Measurements from ENCODE around the gene OTOA. TPM values are rescaled to one million over a fixed set of nuclear protein-coding genes. Genes with fewer than 3 reads are reported as not detected.

Gene OTOA
- total RNA-seq, 1 experiment from 2014 or later, result 0.11 TPM

- no peaks in the 10 kb centered on the region for H3K27me3 ChIP-seq (ENCODE audit: insufficient read depth, low read length)
- no peaks in the 10 kb centered on the region for H3K4me1 ChIP-seq (ENCODE audit: insufficient read depth, low read length)
- no peak overlapping the region for H2BK20ac ChIP-seq (ENCODE audit: low read depth, low read length, poor library complexity, severe bottlenecking)
- H4K91ac ChIP-seq (ENCODE audit: insufficient read length, low read depth, low read length), result no peak overlapping the region
- no peak overlapping the region for H3T11ph ChIP-seq (ENCODE audit: low read length)
- no peak overlapping the region for H4K8ac ChIP-seq (replicated peaks; ENCODE audit: insufficient read length, low read depth, low read length)
- TF ChIP-seq CTCF (conservative IDR thresholded peaks at IDR 0.05), result no peak
- H3K56ac ChIP-seq (ENCODE audit: insufficient read length, low read depth, low read length), result no peak overlapping the region
- peaks cover 7 to 33% (median 16%) of the 10 kb centered on the region in 3 experiments for H3K36me3 Mint-ChIP-seq (ENCODE audit: insufficient read depth in 1 of 3, low read depth in 3 of 3)
- no peaks in the 10 kb centered on the region for H3K23me2 ChIP-seq (ENCODE audit: insufficient read length, low read depth, low read length, poor library complexity, severe bottlenecking)
- H3K9me3 Mint-ChIP-seq, result peaks cover 0 to 7% of the 10 kb centered on the region in 2 experiments; a peak in 3 of 5 replicates
- H3K79me1 ChIP-seq (ENCODE audit: insufficient read depth, low read depth, low read length, poor library complexity, severe bottlenecking), result no peaks in the 10 kb centered on the region
- no peak overlapping the region for H3K27ac ChIP-seq (ENCODE audit: insufficient read length, low read depth, low read length)
- H3K9ac ChIP-seq (ENCODE audit: extremely low read depth, insufficient read length, low read length), result no peak overlapping the region
- no peak overlapping the region for H3K4ac ChIP-seq (ENCODE audit: low read depth, low read length)
- H2AK5ac ChIP-seq (ENCODE audit: insufficient read length, low read length), result no peak overlapping the region
- H3K14ac ChIP-seq (ENCODE audit: insufficient read depth, low read length), result no peak overlapping the region
- H2BK5ac ChIP-seq (ENCODE audit: insufficient read length, low read length), result no peak overlapping the region
- no peaks in the 10 kb centered on the region for H4K20me1 ChIP-seq (ENCODE audit: control insufficient read depth, insufficient read depth, insufficient read length)
- H3K9me3 ChIP-seq (ENCODE audit: control insufficient read depth, low read depth, low read length), result no peaks in the 10 kb centered on the region
- H4K5ac ChIP-seq (ENCODE audit: insufficient read length, low read depth, low read length), result no peak overlapping the region
- DNase-seq, result no peak
- H3K4me1 Mint-ChIP-seq, result peaks cover 18 to 40% of the 10 kb centered on the region in 2 experiments
- H3K27ac Mint-ChIP-seq, result 0 out of 7 replicates have a peak overlapping the region, but pooled peaks of 1 of the 3 experiments have one; percentile 81
- no peaks in the 10 kb centered on the region; the same call in 1 of the 2 replicates for H3K79me2 ChIP-seq (ENCODE audit: insufficient read depth, low read length)
- no CpG with 5 or more reads among the region's 5 CpGs for WGBS (ENCODE audit: extremely low coverage, insufficient read length, low lambda C conversion rate)
- no peak overlapping the region for H3K4me2 ChIP-seq (ENCODE audit: insufficient read depth, insufficient read length, low read length)
- H3K18ac ChIP-seq (ENCODE audit: insufficient read length, low read depth, low read length), result no peak overlapping the region
- no peak overlapping the region for H3K23ac ChIP-seq (ENCODE audit: insufficient read length, low read depth, low read length)
- no peak overlapping the region for H2AFZ ChIP-seq (ENCODE audit: low read length)
- no peak overlapping the region for H2BK15ac ChIP-seq (ENCODE audit: low read depth, low read length)
- no peak overlapping the region for H2BK12ac ChIP-seq (ENCODE audit: insufficient read length, low read depth, low read length)
- H3K4me3 Mint-ChIP-seq, result no peak overlapping the region
- H3K27me3 Mint-ChIP-seq (ENCODE audit: low read depth), result no peaks in the 10 kb centered on the region
- H2BK120ac ChIP-seq (ENCODE audit: low read depth, low read length, poor library complexity, severe bottlenecking), result no peak overlapping the region
Measured at GRCh38 chr16:21634216-21634615, 29.6 kb upstream of the OTOA start.

Measured in H9 (cell line).